Tibial artery (tissue), 4 donors: ENCODE results near the gene SMC1A.

Experiments used
- DNase-seq, 2 donors: peaks; one replicate each; pipeline ENCODE4 v3.0.0-alpha.2; 2019
- H3K27ac ChIP-seq, 2 donors: fragments of 200-600 bp; sonication (generic) in 1 of 2; 1 replicate in 1 of 2; 2 replicates in 1 of 2; pipeline ENCODE4 v1.5.1; 2018 to 2019; ENCODE audit warnings: mild to moderate bottlenecking in 1 of 2
- H3K27me3 ChIP-seq, 2 donors: fragments of 200-600 bp; sonication (generic) in 1 of 2; one replicate each; pipeline versions ENCODE4 v1.5.1 to v1.6.0; 2016 to 2019
- H3K36me3 ChIP-seq, 3 donors: fragments of 200-600 bp; sonication (generic) in 2 of 3; one replicate each; pipeline ENCODE4 v1.5.1; 2016 to 2019; ENCODE audit warnings: mild to moderate bottlenecking in 2 of 3
- H3K4me1 ChIP-seq, 4 donors: fragments of 200-600 bp; sonication (generic) in 2 of 4; 1 replicate in 3 of 4; 2 replicates in 1 of 4; pipeline ENCODE4 v1.5.1; 2016 to 2019
- H3K4me3 ChIP-seq, 2 donors: fragments of 200-600 bp; sonication (generic) in 1 of 2; 1 replicate in 1 of 2; 2 replicates in 1 of 2; pipeline ENCODE4 v1.5.1; 2018 to 2019; ENCODE audit warnings: mild to moderate bottlenecking in 2 of 2
- H3K9me3 ChIP-seq, 3 donors: fragments of 200-600 bp; sonication (generic) in 1 of 3; one replicate each; pipeline ENCODE4 v1.5.1; 2016 to 2019
- intact Hi-C: fragments of 100-400 bp; cut with DNase I; formaldehyde crosslinking; loops from one replicate; pipeline ENCODE4 v1.15.0; 2023; ENCODE audit warnings: low total_unique reads
- TF ChIP-seq, protein P1 (sequence below), 2 experiments: fragments of 200-600 bp in 1 of 2; fragments of 450-650 bp in 1 of 2; IDR thresholded peaks; one replicate each; pipeline ENCODE4 v1.5.1; 2017 to 2019; ENCODE audit warnings: antibody characterized with exemption in 2 of 2, mild to moderate bottlenecking in 1 of 2, moderate library complexity in 1 of 2

Gene SMC1A

DNA sequence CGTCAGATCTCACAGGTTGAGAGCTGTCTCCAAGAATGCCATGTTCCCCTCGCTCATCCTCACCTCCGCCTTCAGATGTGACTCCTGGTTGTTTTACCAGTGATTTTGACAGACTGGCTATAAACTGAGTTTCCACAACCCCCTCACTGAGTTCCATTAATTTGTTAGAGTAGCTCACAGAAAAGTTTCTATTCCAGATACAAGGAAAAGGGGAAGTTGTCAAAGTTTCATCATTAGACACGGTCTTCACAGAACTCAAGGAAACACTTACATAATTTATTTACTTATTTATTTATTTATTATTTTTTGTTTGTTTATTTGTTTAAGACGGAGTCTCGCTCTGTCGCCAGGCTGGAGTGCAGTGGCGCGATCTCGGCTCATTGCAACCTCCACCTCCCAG, 85.4 kb downstream of the SMC1A start:
- Histone ChIP-seq H3K4me1 (no peaks in the 10 kb centered on the region), H3K9me3 (no peaks in the 10 kb centered on the region), H3K27me3 (no peaks in the 10 kb centered on the region), H3K36me3 (no peaks in the 10 kb centered on the region), H3K27ac (no peak overlapping the region), H3K4me3 (no peak overlapping the region)
- no peak for DNase-seq
- intact Hi-C loops = no loop called here
- TF ChIP-seq, protein P1, sequence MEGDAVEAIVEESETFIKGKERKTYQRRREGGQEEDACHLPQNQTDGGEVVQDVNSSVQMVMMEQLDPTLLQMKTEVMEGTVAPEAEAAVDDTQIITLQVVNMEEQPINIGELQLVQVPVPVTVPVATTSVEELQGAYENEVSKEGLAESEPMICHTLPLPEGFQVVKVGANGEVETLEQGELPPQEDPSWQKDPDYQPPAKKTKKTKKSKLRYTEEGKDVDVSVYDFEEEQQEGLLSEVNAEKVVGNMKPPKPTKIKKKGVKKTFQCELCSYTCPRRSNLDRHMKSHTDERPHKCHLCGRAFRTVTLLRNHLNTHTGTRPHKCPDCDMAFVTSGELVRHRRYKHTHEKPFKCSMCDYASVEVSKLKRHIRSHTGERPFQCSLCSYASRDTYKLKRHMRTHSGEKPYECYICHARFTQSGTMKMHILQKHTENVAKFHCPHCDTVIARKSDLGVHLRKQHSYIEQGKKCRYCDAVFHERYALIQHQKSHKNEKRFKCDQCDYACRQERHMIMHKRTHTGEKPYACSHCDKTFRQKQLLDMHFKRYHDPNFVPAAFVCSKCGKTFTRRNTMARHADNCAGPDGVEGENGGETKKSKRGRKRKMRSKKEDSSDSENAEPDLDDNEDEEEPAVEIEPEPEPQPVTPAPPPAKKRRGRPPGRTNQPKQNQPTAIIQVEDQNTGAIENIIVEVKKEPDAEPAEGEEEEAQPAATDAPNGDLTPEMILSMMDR (IDR thresholded peaks at IDR 0.05) = no peak

DNA sequence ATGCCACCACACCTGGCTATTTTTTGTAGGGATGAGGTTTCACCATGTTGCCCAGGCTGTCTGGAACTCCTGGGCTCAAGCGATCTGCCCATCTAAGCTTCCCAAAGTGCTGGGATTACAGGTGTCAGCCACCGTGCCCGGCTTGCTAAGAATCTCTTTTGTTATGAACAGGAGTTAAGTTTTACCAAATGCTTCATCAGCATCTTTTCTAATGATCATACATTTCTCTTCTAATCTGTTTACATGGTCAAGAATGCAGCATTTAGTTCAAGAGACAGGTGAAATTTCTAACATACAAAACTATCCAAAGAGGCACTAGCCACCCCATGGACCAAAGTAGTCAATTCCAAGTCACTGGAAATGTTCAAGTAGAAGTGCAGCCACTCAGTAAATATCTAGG, 88.6 kb downstream of the SMC1A start:
- H3K4me1 ChIP-seq = no peaks in the 10 kb centered on the region
- intact Hi-C loops = no loop called here
- no peaks in the 10 kb centered on the region for H3K27me3 ChIP-seq
- H3K4me3 ChIP-seq = no peak overlapping the region
- TF ChIP-seq, protein P1 (IDR thresholded peaks at IDR 0.05) = no peak
- H3K27ac ChIP-seq = no peak overlapping the region
- H3K36me3 ChIP-seq = no peaks in the 10 kb centered on the region
- H3K9me3 ChIP-seq = no peaks in the 10 kb centered on the region
- DNase-seq = no peak

DNA sequence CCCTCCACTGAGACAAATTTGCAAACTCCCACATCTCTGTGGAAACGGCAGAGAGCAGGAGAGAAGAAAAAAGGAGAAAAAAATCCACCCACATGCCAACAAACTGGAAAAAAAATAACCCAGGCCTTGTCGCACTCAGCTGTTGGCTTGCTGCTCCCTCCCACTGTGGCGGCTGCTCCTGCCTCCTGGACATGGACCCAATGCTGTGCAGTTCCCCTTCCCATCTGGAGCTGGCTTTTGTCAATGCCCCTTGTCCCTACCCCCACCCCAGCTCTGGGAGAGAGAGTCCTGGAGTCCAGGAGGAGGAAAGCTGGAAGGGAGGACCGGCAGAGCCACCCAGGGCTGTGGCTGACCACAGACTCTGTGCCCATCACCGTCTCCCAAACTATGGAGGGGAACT, 90.2 kb downstream of the SMC1A start:
- no peak for DNase-seq
- intact Hi-C loops = no loop called here
- Histone ChIP-seq H3K36me3 (no peaks in the 10 kb centered on the region), H3K4me3 (no peak overlapping the region), H3K27ac (no peak overlapping the region), H3K4me1 (no peaks in the 10 kb centered on the region), H3K27me3 (no peaks in the 10 kb centered on the region), H3K9me3 (no peaks in the 10 kb centered on the region)
- TF ChIP-seq, protein P1 (IDR thresholded peaks at IDR 0.05) = no peak

DNA sequence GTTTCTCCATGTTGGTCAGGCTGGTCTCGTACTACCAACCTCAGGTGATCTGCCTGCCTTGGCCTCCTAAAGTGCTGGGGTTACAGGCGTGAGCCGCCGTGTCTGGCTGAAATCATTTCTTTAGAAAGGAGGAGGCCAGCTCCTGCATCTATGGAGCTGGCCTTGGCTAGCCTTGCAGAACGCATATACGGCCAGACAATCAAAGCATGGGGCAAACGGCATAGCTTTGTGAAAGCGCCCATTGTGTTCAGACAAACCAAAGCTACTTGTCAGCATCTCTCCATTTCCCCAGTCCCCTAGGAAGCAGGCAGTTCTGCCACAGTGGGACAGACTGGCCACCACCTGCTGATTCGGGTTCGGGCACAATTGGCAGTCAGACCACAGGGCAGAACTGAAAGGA, 92.1 kb downstream of the SMC1A start:
- Histone ChIP-seq H3K4me1 (no peaks in the 10 kb centered on the region), H3K9me3 (no peaks in the 10 kb centered on the region), H3K4me3 (no peak overlapping the region), H3K36me3 (no peaks in the 10 kb centered on the region), H3K27me3 (no peaks in the 10 kb centered on the region), H3K27ac (no peak overlapping the region)
- DNase-seq = no peak
- intact Hi-C loops = no loop called here
- TF ChIP-seq, protein P1 (IDR thresholded peaks at IDR 0.05) = no peak

DNA sequence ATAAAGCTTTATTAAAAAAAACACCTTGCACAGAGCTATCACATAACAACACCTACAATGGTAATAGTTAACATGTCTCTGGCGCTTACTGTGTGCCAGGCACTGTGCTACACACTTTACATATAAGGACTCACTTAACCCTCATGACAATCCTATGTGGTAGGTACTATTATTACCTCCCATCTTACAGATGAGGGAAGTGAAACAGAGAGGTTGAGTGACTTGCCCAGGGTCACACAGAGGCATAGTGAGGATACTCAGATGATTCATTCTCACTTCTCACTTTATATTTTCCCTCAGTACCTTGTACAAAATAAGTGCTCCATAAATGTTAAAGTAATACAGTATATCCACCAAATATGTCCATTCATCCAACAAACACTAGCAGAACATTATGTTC, 97.7 kb downstream of the SMC1A start:
- no peaks in the 10 kb centered on the region for H3K27me3 ChIP-seq
- no peaks in the 10 kb centered on the region for H3K9me3 ChIP-seq
- H3K27ac ChIP-seq = no peak overlapping the region
- peaks cover 0 to 17% (median 6%) of the 10 kb centered on the region in 4 donors for H3K4me1 ChIP-seq
- intact Hi-C loops = no loop called here
- H3K4me3 ChIP-seq = no peak overlapping the region
- TF ChIP-seq, protein P1 (IDR thresholded peaks at IDR 0.05) = no peak
- no peak for DNase-seq
- H3K36me3 ChIP-seq = no peaks in the 10 kb centered on the region
